ENCODE data around the gene FAM174C.
"Not testable (repeated sequence)": the region's sequence is repeated elsewhere in the genome, so short reads cannot be mapped to it uniquely, and the experiment has no call there.

FAM174C gene

DNA sequence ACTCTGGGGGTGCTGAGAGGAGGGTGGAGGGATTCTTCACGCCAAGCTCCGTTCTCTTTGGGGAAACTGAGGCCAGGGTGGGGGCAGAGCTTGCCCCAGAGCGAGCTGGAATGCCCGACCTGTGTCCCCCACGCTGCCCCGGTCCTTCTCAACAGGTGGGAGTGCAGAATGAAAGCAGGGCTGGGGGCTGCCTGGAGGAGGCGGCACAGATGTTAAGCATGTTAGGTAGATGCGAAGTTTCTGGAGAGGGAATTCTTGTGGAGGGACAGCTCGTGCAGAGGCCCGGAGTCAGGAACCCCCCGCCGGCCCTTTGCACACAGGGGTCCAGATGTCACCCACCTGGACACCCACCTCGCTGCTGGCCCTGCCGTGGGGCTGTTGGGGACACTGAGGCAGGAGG, 19.4 kb downstream of the FAM174C start:
- no peak for DNase-seq

DNA sequence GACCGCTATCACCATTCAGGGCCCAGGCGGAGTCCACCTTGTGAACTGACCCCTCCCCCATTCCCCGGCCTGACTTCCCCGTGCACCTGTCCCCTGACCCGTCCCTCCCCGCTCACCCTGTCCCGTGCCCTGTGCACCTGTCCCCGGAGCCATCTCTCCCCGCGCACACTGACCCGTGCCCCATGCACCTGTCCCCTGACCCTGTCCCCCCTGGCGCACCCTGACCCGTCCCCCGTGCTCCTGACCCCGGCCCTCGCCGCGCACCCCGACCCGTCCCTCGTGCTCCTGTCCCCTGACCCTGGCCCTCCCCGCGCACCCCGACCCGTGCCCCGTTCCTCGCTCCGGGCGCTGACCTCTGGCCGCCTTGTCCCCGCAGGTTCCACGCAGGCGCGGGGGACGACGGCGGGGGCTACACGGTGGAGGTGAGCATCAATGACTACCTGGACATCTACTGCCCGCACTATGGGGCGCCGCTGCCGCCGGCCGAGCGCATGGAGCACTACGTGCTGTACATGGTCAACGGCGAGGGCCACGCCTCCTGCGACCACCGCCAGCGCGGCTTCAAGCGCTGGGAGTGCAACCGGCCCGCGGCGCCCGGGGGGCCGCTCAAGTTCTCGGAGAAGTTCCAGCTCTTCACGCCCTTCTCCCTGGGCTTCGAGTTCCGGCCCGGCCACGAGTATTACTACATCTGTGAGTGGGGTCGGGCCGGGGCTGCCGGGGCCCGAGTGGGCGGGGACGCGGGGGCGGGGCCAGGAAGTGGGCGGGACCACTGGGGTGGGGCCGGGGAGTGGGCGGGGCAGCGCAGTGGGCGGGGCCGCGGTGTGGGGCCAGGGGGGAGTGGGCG, 20.1 kb downstream of the FAM174C start:
- no peak for DNase-seq

DNA sequence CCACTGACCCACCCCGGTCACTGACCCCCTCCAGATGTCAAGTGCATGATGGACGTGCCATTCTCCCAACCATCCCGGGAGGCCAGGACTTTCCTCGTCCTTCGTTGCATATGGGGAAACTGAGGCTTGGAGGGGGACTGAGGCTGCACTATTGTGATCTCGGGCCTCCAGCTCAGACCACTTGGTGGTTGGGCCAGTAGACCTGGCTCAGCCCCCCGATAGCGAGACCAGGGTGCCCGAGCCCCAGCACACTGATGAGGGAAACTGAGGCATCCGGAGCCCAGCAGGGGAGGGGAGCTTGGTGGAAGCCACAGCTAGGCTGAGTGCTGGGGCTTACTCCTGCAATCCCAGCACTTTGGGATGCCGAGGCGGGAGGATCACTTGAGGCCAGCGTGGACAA, 20.7 kb downstream of the FAM174C start:
- DNase-seq, result no peak

DNA sequence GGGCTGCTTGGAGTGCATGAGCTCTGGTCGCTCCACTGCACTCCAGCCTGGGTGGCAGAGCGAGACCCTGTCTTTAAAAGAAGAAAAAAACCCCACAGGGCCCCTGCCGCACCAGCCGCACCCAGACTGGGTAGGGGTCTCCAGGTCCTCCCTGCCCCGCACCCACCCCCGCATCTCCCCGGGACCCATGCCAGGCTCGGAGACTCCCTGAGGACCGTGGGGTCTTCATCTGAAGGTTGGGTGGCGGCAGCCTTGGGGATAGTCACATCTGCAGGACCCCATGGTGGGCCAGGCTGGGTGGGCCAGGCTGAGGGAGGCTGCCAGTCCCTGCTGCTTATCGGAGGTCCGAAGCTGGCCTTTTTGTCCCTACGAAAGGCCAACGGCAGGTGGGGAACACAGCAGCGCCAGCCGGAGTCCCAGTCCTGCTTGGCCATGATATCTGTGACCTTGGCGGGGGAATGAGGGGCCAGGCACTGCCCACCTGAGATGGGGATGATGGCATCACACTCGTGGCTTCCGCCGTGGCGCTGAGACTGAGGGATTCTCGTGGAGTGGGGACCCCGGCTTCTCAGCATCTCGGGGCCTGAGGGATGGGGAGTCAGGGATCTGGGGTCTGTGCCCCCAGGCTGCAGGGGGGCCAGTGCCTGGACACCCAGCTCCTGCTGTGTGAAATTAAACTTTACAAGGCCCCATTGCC, 21.4 kb downstream of the FAM174C start:
- no peak for DNase-seq

DNA sequence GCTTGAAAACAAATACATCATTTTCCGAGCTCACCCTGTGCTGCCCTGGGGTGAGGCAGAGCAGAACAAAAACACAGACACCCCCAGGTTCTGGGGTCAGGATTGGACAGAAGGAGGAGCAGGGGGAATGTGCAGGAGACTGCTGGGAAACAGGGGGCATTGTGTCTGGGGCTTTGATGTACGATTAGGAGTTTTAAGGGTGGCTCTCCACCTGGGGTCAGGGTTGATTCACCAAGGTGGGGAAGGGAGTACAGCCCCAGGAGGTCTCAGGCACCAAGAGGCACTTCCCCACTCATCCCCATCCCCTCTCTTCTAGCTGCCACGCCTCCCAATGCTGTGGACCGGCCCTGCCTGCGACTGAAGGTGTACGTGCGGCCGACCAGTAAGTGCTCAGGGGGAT, 22.9 kb downstream of the FAM174C start:
- DNase-seq, result no peak

DNA sequence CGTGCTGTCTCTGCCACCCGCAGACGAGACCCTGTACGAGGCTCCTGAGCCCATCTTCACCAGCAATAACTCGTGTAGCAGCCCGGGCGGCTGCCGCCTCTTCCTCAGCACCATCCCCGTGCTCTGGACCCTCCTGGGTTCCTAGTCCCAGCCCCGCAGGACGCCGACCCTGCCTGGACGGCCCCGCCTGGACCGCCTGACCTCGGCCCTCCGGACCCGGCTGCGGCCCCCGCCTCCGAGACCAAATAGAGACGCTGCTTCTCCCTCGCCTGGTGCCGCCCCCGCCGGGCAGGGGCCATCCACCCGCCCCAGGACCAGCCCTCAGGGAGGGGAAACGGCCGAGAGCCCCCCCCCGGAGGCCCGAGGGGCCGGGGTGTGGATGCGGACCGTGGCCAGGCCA, 24.5 kb downstream of the FAM174C start:
- DNase-seq, result no peak

DNA sequence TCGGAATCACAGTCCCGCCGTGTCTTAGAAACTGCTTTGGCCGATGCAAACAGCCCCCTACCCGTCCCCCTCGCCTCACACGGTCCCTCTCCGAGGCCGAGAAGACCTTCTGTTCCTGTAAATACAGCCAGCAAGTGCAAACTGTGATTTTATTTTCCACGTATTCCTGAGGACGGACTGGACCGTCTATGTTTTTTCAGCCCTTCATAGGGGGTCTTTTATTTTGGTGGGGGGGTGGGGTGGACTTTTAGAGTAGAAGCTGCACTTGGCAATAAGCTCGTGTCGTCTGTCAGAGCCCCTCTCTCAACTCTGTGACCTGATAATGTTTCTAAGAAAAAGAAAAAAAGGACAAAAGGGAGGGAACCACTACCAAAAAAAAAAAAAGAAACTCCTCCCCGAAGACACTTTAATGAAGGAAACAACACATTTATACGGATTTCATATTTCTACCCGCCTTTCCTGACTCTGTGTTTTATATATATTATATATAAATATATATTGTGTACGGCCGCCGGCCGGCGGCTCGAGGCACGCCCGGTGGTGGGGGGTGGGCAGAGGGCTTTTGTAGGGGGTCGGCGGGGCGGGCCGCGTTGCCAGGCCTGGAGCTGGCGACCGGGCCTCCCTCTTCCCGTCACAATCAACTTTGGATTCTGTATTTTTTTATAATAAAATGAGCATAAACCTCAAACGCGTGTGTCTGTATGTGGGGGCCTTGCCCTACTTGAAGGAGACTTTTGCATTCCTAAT, 25.6 kb downstream of the FAM174C start:
- no peak for DNase-seq

DNA sequence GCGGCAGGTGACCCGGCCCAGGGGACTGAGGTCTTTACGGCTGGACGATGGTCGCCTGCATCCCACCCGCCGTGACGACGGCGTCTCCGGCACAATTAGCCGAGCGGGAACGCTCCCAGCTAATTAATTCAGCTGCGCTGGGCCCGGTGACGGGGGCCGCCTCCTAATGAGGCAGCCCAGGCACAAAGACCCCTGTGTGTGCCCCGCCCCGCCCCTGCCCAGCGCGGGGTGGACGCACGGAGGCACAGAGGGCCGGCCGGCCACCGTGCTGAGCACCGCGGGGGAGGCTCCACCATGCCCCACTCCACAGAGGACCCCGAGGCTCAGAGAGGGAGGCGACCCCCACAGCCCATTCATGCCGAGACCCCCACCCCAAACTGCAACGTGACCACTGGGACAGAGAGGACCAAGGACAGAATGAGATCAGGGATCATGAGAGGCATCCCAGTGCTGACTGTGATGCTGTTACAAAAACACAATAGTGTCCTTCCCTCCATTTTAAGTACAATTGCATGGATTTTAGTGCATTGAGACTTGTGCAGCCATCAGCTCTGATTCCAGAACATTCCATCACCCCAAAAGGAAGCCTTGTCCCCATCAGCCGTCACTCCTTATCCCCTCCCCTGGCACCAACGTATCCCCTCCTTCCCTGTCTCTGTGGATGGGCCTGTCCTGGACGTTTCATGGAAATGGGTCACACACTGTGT, 27.4 kb downstream of the FAM174C start:
- DNase-seq, result peak in 55 of 56 donors; percentile 13 to 92 (median 65)

DNA sequence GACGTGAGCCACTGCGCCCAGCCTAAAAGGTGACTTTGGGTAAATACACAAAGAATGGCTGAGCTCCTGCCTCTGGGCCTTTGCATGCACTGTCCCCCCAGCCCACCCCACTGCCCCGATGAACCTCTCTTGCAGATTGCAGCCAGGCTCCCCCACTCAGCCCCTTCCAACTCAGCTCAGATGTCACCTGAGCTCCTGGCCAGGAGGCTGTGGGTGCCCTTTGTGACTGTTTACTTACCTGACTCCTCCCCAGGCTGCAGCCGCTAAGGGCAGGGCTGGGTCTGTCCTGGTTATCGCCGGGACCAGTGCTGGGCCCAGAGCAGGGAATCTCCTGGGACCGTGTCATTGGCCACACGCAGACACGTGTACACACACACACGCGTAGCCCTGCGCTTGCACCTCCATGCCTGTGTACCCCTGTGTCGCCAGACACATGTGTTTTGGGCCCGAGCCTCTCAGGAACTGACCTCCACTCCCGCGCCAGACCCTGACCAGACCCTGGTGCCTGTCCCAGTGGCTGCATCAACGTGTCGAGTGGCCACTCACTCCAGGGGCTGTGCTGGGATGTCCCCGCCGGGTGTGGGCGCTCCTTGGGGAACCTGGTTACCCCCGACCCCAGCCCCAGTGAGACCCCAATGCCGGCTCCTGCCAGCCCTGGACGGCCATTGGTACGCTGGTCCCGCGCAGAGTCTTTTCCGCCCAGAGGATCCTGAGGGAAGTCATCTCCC, 29.0 kb downstream of the FAM174C start:
- DNase-seq, result no peak

DNA sequence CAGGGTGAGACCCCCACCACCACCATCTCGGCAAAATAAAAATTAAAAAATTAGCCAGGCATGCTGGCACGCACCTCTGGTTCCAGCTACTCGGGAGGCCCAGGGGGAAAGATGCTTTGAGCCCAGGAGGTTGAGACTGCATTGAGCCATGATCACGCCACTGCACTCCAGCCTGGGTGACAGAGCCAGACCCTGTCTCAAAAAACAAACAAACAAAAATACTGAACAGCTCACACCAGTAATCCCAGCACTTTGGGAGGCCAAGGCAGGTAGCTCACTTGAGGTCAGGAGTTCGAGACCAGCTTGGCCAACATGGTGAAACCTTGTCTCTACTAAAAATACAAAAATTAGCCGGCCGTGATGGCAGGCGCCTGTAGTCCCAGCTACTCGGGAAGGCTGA, 30.0 kb downstream of the FAM174C start:
- DNase-seq, result not testable (repeated sequence)

DNA sequence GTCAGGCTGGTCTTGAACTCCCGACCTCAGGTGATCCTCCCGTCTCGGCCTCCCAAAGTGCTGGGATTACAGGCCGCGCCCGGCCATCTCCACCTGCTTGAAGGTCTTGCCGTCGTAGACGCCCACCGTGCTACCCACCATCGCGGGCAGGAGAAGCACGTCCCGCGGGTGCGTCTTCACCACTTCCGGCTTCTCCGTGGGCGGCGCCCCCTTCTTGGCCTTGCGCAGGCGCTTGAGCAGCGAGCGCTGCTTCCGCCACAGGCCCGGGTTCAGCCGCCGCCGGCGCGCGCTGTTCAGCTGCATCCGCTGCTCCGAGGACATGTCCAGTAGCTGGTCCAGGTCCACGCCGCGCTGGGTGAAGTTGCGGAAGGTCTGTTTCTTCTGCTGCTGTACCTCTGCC, 32.0 kb downstream of the FAM174C start:
- DNase-seq, result no peak

DNA sequence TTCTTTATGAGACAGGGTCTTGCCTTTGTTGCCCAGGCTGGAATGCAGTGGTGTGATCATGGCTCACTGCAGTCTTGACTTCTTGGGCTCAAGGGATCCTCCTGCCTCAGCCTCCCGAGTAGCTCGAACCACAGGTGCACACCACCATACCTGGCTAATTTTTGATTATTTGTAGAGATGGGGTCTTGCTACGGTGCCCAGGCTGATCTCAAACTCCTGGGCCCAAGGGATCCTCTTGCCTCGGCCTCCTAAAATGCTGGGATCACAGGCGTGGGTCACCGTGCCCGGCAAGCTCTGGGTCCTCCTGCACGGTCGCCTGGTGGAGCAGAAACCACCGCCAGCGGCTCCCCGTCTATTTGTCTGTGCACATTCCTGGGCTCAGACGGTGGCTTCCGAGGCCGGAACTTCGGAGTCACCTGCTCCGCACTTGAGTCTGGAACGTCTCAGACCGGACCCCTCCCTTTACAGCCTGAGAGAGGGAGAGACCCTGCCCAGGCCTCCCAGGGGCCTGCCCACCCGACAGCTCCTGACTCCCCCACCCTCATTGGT, 32.5 kb downstream of the FAM174C start:
- DNase-seq, result no peak

DNA sequence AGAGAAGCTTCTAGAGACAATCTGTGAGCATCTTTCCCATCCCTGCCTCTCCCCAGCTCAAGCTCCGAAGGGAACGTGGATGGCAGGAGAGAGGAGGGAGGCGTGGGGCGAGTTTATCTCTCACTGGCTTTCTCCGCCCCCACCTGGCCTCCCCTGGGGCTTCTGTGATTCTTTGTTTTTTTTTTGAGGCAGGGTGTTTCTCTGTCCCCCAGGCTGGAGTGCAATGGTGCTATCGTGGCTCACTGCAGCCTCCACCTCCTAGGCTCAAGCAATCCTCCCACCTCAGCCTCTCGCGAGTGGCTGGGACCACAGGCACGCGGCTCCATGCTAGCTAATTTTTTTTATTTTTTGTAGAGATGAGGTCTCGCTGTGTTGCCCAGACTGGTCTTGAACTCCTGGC, 33.4 kb downstream of the FAM174C start:
- no peak for DNase-seq

DNA sequence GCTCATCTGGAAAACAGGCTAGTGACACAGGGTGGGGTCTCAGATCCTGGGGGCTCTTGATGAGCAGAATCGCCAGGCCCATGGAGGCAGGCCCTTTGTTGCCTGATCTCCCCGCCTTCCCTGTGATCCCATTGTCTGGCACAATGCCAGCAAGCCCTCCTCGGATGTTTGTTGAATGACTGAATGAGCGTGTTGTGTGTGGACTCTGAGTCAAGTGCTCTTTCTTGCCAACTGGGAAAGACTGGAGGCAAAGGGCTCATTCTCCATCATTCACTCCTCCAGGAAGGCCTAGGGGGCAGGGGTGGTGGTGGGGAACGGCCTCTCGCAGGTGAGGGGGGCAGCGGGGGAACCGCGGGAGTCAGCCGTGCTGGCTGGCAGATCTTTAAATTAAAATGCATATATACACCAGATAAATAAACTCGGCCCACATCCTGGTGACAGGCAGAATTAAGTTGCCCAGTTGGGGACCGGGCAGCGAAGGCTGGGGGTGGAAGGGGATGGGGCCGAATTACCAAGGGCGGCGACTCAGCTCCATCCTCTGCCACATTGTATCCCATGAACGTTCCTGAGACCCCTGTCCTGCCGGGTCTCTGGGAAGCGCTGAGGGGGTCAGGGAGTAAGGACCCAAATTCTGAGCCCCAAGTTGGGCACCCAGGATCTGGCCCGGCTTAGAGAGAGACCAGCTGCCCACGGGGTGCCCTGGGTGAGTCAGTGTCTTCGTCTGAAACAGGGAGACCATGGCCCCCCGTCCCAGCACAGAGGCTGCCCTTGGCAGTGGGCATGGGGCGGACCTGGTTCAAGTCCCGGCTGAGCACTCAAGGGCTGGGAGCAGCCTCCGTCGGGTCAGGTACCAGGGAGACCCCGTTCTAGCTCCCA, 34.9 kb downstream of the FAM174C start:
- peak in 1 of 56 donors; percentile 24 for DNase-seq

DNA sequence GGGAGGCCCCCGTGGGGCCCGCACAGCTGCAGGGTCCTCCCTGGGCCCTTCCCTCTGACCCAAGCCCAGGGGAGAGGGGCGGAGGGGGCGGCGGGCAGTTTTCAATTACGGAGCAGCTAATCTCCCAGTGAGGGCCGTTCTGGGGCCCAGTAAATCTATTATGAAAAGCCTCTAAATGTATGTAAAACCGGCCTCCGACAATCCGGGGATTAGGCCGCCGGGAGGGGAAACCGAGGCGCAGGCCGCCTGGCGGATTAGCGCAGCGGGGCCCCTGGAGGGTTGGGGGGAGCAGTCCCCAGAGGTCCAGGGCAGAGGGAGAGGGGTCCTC, 35.5 kb downstream of the FAM174C start:
- no peak for DNase-seq

DNA sequence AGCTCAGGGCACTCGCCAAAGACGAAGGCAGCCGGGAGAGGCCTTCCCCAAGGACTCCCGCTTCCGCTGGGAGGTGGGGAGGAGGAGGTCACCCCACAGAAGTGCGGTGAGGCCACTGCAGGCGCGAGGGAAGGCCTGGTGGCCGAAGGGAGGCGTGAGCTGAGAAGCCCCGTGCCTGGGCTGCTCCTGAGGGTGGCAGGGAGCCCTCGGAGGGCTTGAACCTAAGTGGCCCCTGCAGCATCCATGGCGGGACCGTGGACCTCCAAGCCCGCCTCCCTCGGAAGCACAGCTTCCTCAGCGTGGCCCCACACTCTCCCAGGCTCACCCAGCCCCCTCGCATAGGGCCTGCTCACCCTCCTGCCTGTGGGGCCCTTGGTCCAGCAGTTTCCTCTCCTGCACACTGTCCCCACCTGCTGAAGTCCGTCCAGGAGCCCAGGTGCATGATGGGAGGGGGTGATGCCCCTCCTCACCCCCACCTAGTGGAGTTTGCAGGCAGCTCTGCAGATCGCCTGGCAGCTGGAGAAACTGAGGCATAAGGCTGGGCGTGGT, 36.3 kb downstream of the FAM174C start:
- no peak for DNase-seq

DNA sequence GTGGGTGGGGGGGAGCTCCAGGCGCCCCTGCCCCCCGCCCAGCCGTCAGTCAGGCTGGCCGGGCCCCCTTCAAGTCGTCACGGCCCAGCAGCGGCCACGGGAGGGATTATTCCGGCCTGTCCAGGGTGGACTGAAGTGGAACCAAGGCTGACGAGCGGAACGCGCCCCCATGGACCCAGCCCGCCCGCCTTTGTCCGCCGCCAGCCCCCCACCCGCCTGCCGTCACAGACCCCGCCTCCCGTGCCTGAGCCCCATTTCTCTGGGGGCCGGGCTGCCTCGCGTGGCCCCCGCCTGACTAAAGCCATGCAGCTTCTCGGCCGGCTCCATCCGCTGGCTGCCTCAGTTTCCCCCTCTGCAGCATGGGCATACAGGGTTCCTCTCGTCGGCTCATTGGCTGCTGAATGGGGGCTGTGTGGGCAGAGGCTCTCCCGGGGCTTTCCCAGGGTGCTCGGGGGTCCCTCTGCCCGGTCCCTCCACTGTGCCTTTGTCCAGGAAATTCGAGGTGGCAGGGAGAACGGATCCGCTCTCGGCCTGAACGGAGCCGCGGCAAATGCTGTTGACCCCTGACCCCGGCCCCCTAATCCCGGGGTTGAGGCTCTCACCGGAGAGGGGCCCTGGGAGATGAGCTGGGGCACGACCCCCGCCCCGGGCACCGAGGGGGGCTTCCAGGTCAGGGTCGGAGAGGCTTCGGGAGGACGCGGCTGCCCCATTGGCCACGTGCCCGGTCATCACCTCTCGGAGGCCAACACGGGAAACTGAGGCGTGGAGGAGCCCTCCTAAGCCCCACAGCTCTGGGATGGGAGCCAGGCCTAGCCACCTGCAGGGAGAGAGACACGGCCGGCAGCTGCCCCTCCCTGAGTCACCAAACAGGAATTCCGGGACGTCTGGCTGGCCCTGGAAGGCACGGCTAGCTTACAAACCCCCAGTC, 37.7 kb downstream of the FAM174C start:
- no peak for DNase-seq

Data from amygdala (tissue), 56 donors.